AG20443 (cell line): ENCODE results near the gene CSNK2A1.
"Not testable (repeated sequence)": the region's sequence is repeated elsewhere in the genome, so short reads cannot be mapped to it uniquely, and the experiment has no call there.

Experiments
- DNase-seq: peaks from one replicate; pipeline ENCODE4 v3.0.0; 2012; ENCODE audit warnings: low spot score, mixed read lengths

CSNK2A1 gene

DNA sequence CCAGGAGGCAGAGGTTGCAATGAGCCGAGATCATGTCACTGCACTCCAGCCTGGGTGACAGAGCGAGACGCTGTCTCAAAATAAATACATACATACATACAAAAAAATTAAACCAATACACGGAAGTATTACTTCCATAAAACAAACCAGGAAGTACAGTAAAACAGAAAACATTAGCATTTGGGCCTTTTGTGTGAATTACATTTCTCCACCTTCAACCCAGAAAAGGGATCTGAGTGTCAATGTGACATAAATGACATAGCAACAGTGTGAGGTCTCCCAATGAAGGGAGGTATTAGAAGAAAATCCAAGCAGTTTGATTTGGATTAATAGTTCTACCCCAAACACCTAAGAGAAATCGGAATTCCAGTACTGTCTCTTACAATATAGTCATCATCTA, 10.1 kb downstream of the CSNK2A1 start:
- no peak for DNase-seq

DNA sequence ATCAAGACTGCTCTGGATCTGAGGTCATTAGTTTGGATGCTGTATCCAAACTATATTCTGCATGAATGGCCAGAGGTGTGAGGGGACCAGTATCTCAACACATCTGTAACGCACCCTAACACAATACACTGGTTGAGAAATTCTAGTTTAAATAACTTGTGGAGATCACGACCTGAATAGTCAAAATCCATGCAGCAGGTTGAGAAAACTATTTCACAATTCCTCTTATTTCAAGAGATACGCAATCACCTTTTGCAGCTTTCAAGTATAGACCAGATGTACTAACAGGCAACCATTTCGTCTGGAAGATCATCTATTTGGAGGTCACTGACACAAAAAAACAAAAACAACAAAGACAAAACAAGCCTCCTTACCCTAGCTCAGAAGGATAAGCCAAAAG, 11.1 kb downstream of the CSNK2A1 start:
- no peak for DNase-seq

DNA sequence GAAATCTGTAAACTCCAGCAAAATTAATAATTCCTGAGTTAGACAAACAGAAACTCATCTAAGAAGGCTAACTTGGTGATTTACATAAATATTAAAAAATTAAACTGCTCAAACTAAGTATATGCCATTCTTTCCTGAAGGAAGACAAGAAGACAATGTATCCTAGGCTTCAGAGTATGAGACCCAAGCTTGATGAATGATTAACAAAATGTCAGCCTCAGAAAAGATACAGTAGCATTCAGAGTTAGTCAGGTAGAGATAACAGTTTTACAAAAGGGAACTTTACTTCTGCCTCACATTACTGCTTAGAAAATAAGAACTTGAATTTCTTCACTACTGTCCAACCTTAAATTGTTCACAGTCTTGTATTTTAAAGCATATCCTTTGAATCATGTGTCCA, 12.0 kb downstream of the CSNK2A1 start:
- no peak for DNase-seq

DNA sequence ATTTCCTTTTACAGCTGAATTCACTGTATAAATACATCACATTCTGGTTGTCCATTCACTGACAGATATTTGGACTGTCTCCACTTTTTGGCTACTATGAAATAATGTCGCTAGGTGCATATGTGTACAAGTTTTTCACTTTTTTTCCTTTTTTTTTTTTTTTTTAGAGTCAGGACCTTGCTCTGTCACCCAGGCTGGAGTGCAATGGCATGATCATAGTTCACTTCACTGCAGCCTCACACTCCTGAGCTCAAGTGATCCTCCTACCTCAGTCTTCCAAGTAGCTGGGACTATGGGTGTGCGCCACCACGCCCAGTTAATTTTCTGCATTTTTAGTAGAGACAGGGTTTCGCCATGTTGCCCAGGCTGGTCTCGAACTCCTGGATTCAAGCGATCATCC, 13.3 kb downstream of the CSNK2A1 start:
- DNase-seq: no peak

DNA sequence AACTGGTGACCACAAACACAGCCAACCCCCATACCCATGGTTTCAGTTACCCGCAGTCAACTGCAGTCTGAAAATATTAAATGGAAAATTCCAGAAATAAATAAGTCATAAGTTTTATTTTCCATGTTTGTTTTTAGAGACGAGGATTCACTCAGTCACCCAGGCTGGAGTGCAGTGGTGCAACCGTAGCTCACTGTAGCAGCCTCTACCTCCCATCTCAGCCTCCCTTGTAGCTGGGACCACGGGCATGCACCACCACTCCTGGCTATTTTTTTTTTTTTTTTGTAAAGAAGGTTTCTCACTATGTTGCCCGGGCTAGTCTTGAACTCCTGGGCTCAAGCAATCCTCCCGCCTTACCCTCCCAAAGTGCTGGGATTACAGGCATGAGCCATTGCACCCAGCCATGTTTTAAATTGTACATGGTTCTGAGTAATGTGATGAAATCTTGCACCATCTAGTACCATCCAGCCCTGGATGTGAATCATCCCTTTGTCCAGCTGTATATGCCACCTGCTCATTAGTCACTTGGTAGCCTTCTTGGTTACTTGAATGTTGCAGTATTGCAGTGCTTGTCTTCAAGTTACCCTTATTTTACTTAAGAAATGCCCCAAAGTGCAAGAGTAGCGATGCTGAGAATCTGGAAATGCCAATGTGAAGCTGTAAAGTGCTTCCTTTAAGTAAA, 14.5 kb downstream of the CSNK2A1 start:
- peak; percentile 33 for DNase-seq

DNA sequence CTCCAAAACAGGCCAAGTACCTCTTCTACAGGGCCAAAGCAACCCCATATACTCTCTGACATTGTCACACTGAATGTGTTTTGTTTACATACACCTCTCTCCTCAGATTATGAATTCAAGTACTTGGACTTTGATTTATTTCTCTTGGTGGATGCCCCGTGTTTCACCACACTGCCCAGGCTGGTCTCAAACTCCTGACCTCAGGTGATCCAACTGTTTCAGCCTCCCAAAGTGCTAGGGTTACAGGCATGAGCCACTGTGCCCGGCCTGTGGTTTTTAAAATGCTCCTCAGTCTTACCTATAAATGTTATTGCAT, 16.1 kb downstream of the CSNK2A1 start:
- no peak for DNase-seq

DNA sequence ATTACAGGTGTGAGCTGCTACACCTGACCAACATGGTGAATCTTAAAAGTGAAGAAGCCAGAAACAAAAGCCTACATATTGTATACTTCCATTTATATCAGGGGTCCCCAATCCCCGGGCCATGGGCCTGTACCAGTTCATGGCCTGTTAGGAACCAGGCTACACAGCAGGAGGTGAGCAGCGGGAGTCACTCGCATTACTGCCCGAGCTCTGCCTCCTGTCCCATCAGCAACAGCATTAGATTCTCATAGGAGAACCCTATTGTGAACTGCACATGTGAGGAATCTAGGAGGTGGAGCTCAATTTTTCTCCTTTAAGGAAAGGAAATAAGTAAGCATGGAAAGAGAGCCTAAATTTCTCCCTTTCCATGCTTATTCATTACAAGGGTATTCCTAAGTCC, 21.7 kb downstream of the CSNK2A1 start:
- no peak for DNase-seq

DNA sequence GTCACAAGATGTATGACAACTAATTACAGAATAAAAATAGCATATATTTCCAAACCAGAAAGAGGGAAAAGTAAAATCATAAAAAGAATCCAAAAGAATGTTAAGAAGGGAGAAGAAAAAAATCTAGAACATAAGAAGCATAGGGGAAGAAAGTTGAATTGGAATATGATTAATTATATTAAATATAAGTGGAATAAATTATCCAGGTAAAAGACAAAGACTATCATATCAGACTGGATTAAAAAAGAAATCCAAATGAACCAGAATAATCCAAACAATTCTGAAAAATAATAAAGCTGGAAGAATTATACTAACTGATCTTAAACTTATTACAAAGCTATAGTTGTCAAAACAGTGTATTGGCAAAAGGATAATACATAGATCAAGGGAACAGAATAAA, 23.6 kb downstream of the CSNK2A1 start:
- no peak for DNase-seq

DNA sequence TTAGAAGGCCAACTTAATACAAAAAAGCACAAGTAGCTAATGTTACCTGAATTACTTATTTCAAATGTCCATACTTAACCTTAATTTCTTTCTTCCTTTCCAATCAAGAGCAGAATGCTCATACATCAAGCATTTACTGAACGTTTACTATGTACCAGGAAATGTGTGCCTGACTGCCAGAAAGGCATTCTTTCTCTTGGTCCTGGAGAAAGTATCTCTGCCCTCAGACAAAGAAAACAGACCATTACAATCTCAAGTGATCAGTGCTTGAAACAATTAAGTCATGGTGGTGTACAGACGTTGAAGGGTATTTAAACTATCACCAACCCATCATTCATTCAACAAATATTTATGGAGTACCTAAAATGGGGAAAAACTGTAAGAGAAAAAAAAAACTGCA, 26.4 kb downstream of the CSNK2A1 start:
- no peak for DNase-seq

DNA sequence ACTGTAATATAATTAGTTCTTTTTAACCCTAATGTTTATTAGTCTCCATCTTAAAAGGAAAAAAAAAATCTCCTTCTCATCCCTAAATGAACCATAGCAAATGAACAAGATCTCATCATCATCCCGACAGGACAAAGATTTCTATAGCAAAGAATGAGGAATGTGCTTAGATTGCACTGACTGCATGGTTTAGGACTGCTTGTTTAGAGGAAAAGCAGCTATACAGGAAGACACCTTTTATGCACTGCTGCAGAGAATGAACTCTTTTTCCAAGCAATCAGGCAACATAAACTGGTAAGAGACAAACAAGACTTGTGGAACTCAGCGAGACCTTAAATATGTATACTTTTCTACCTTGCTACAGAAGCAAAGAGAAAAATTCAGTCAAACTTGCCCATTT, 26.8 kb downstream of the CSNK2A1 start:
- no peak for DNase-seq

DNA sequence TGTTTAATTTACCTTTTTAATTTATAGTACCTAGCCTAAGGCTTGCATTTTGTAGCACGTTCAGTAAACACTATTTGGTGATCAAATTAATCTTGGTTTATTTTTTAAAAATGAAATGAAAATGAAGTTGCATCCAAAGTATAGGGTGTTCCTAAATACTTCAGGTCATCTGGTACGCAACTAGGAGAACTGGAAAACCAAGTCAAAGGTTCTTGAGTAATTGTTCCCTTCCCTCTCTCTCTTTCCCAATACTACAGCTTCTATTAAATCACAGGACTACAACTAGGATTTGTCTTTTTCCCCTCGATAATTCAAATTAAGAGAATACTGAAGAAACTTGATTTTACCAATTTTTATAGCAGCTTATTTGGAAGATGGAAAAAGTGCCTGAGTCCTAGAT, 27.9 kb downstream of the CSNK2A1 start:
- no peak for DNase-seq

DNA sequence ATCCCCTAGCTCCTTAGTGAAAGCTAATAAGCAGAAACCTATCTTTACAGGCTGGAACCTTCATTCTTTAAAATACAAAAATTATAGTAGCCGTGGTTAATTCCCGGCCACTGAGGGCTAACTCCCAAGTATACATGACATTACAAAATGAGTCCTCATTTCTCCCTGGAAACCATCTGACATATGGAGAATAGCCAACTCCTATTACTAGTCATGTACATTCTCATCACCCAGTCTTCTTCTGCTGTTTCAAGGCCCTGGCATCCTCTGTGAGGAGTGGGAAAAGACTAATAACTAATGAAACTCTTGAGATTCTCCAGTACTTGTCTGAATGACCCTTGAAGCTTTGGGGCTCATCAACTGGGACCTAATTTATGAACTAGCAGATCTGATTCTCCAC, 30.2 kb downstream of the CSNK2A1 start:
- peak; percentile 10 for DNase-seq

DNA sequence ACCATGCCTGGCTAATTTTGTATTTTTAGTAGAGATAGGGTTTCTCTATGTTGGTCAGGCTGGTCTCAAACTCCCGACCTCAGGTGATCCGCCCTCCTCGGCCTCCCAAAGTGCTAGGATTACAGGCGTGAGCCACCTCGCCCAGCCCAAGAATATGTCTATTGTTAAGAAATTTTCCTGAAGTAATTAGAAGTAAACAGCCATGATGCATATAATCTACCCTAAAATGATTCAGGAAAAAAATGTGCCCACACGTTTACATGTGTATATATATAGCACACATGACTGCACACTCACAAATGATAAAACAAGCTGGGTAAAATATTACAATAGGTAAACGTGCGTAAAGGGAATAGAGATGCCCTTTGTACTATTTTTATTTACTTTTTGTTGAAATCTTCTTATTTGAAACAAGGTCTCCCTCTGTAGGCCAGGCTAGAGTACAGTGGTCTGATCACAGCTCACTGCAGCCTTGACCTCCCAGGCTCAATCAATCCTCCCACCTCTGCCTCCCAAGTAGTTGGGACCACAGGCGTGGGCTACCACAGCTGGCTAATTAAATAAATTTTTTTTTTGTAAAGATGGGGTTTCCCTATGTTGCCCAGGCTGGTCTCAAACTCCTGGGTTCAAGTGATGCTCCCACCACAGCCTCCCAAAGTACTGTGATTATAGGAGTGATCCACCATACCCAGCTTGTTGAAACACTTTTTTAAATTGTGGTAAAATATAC, 33.1 kb downstream of the CSNK2A1 start:
- not testable (repeated sequence) for DNase-seq

DNA sequence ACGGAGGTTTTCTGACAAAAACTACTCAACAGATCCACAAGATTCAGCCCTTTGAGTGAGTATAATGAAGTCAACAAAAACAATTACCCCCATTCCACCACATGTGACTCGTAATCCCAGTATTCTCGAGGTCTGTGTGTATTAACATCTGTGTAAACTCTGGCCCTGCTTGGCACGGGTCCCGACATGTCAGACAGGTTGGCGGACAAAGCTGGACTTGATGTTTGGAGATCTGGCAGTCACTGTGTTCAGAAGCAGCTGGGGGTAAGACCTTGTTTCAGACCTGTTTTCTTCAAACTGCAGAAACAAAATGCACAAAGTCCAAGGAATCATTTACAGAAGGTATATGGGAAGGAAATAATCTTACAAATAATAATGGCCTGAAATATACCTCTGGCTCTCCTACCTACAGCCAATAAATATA, 35.2 kb downstream of the CSNK2A1 start:
- not testable (repeated sequence) for DNase-seq

DNA sequence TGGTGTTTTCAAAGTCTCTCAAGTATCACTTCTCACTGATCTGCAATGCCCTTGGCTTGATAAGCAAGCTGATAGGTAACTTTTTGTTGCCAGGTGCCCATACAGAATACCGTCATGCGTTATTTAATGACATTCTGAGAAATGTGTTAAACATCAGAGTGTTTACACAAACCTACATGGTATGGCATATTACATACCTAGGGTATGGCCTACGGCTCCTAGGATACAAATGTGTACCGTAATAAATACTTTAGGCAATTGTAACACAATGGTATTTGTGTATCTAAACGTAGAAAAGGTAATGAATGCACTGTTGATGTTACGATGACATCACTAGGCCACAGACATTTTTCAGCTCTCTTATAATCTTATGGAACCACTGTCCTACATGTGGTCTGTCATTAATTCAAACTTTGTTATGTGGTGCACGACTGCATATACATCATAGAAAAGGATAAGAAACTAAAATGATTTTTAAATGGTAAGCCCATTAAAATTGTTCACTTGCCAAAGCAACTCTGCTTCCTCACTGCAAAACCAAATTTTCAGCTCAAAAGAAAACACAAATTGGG, 35.7 kb downstream of the CSNK2A1 start:
- no peak for DNase-seq

DNA sequence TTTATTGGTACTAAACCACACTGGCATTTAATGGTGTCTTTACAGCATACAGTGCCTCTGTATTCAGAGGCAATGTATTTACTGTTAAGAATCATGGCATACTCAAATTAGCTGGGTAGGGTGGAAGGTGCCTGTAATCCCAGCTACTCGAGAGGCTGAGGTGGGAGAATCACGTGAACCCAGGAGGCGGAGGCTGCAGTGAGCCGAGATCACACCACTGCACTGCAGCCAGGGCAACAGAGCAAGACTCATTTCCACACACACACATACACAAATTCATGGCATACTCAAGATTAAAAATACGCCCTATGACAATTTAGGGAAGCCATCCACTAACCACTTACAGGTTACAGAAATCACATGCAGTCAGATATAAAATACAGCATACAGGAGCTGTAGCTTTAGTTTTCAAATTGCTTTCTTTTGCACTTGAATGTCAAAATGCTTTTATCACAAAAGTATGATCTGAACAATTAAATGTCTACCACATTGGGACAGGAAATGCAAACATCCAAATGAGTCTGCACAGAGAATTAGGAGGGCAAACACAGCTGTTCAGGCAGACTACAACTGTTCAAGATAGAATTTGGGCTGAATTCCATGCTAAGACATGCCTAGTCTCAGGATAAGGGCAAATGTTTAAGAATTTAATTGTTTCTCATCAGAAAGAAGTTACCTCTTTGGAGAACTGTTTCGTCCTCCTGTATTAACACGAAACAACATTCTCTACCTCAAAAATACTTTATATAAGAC, 36.4 kb downstream of the CSNK2A1 start:
- DNase-seq: no peak

DNA sequence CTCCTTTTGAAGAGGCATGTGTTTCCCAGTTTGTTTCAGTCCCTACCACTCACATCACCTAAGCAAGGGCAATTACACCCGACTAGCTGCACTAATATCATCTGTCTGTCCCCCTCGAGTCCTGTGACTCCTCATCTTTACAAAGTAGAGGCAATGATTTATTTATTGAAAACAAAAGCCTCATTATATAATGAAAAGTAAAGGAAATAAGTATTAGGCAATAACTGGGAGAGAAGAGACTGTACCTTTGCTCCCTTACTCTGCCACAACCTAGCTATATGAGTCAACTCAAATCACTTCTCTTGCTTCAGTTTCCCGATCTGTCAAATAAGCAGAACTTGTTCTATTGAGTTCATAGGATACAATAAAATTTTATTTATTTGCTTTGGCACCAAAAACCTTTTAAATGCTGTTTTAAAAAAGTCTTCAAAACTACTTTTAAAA, 38.9 kb downstream of the CSNK2A1 start:
- no peak for DNase-seq

DNA sequence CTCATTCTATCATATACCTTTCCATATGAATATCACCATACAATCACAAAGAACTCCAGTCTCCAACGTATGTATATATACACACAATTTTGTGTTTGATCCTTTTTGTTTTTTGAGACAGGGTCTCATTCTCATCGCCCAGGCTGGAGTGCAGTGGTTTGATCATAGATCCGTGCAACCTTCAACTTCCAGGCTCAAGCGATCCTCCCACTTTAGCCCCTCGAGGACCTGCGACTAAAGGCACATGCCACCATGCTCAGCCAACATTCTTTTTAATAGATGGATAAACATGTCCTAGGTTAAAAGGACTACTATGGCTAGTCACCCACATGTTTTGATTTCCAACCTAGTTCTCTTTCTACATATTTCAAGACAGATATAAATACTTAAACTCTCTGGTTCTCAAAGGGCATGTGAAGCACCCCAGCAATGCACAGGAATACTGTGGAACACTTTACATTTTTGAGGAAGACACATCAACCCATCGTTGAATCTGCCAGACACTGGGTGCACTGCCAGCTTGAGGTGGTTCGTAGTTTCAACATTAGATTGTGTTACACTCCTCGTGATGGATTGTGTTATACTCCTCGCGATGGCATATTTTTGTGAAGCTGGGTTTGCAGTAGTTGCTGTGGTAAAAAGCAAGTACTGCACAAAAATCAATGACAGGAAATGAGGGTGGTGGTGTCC, 40.4 kb downstream of the CSNK2A1 start:
- DNase-seq: no peak

DNA sequence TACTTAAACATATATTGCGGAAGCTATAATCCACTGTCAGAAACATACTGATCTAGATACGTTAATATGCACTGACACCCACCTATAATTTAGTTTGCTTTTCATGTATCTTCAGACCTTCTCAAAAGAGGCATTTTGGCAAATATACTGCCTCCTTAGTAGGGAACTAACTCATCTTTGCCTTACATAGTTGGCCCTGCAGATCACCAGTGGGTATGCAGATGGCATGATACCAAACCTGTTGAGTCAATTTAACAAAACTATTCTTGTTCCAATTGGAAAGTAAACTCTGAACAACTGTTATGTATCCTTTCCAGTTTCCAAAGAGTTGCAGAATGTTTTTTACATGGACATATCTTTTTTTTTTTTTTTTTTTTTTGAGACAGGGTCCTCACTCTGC, 45.6 kb downstream of the CSNK2A1 start:
- DNase-seq: no peak

DNA sequence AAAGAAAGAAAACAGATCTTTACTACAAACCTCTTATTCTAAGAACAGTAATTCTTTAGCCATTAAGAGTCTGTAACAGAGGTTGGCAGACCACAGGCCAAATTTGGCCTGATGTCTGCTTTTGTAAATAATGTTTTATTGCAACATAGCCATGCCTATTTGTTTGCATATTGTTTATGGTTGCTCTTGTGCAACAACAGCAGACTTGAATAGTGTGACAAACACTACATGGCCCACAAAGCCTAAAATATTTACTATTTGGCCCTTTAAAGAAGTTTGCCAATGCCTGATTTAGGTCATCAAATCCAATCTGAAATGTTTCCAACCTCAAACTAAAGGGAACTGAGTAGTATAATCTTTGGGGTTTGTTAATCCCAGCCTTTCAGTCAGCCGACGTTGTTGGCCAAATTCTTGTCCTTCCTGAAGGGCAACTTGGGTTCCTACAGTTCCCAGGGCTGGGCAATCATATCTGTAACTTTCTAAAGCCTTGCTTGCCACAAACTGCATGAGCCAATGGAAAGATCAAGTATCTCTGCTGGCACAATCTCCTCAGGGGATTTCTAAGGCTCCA, 47.4 kb downstream of the CSNK2A1 start:
- peak; percentile 21 for DNase-seq

DNA sequence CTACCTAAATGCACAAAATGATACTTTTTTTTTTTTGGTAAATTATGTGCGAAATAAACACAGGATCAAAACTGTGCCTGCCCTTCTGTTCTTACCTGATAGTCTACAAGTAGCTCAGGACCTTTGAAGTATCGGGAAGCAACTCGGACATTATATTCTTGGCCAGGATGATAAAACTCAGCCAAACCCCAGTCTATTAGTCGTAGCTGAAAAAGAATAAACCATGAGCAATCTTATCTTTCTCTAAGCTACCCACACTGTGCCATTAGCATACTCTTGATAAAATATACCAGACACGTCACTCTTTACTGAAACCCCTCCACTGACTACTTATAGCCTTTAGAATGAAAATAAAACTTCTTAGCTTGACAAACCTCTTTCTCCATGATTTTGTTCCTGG, 51.4 kb downstream of the CSNK2A1 start:
- DNase-seq: no peak

DNA sequence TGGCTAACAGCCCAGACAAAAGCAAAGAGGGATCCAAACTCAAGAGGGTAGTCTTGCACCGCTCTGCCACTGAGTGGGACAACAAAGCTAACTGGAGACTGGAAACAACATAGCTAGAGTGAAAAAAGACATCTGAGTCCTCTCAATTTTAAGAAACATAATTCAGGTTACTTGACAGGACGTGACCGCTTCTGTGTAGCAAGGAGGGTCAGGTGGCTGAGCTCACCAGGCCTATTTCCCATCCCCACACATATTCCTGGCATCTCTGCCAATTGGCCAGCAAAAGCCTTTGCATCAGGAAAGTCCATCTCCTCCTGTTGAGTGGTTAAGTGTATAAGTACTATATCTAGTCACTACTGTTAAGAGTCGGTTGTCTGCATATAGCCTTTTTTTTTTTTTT, 55.9 kb downstream of the CSNK2A1 start:
- no peak for DNase-seq
